Osteocyte (in vitro differentiated cells): ENCODE results near the gene CTRL. TPM values are rescaled to one million over a fixed set of nuclear protein-coding genes. Genes with fewer than 3 reads are reported as not detected.

Experiments used
- DNase-seq: peaks from one replicate; pipeline ENCODE4 v3.0.0; 2021; ENCODE audit warnings: mixed read lengths; ENCODE audit not compliant: unreplicated experiment; ENCODE audit errors: extremely low spot score
- H3K27ac Mint-ChIP-seq: one replicate; pipeline ENCODE4 v1.8.0; 2021; ENCODE audit warnings: mild to moderate bottlenecking, mixed read lengths; ENCODE audit not compliant: unreplicated experiment
- H3K27me3 Mint-ChIP-seq: one replicate; pipeline ENCODE4 v1.8.0; 2021; ENCODE audit warnings: mixed read lengths; ENCODE audit not compliant: unreplicated experiment
- H3K36me3 Mint-ChIP-seq: one replicate; pipeline ENCODE4 v1.8.0; 2021; ENCODE audit warnings: mixed read lengths; ENCODE audit not compliant: unreplicated experiment
- H3K4me1 Mint-ChIP-seq: one replicate; pipeline ENCODE4 v1.8.0; 2021; ENCODE audit warnings: mixed read lengths; ENCODE audit not compliant: unreplicated experiment
- H3K4me3 Mint-ChIP-seq: one replicate; pipeline ENCODE4 v1.8.0; 2021; ENCODE audit warnings: mild to moderate bottlenecking, moderate library complexity, mixed read lengths; ENCODE audit not compliant: unreplicated experiment
- H3K9me3 Mint-ChIP-seq: one replicate; pipeline ENCODE4 v1.8.0; 2021; ENCODE audit warnings: mixed read lengths; ENCODE audit not compliant: unreplicated experiment
- total RNA-seq: library from RNA; stranded (reverse); gene quantifications from 2 replicates; pipeline ENCODE4 v1.2.1, GENCODE V29; 2021
- TF ChIP-seq, protein P1 (sequence below): fragments of 200-600 bp; sonication (generic); IDR thresholded peaks from 2 replicates; pipeline ENCODE4 v1.5.0; 2021; ENCODE audit warnings: antibody characterized with exemption, mild to moderate bottlenecking, moderate library complexity

The CTRL gene
- total RNA-seq, 1 donor from 2014 or later: 0.91 TPM

DNA sequence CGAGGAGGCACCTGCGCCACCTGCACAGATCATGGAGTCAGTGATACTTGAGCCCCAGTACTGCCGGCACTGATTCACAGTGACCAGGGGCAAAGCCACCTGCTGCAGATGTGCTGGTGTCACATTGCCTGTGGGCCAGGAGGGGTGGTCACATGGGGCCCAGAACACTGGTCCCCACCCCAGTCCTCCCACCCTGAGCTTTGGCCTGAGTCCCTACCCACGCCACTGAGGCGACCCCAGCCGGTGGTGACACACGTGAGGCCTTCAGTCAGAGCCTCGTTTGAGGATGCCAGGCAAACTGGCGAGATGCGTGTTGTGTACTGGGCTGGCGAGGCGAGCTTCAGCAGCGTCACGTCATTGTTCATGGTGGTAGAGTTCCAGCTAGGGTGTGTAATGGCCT is 1.5 kb downstream of the CTRL start:
- H3K4me1 Mint-ChIP-seq: peaks cover 18% of the 10 kb centered on the region
- TF ChIP-seq, protein P1, sequence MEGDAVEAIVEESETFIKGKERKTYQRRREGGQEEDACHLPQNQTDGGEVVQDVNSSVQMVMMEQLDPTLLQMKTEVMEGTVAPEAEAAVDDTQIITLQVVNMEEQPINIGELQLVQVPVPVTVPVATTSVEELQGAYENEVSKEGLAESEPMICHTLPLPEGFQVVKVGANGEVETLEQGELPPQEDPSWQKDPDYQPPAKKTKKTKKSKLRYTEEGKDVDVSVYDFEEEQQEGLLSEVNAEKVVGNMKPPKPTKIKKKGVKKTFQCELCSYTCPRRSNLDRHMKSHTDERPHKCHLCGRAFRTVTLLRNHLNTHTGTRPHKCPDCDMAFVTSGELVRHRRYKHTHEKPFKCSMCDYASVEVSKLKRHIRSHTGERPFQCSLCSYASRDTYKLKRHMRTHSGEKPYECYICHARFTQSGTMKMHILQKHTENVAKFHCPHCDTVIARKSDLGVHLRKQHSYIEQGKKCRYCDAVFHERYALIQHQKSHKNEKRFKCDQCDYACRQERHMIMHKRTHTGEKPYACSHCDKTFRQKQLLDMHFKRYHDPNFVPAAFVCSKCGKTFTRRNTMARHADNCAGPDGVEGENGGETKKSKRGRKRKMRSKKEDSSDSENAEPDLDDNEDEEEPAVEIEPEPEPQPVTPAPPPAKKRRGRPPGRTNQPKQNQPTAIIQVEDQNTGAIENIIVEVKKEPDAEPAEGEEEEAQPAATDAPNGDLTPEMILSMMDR: no peak
- H3K4me3 Mint-ChIP-seq: no peak overlapping the region
- H3K9me3 Mint-ChIP-seq: no peaks in the 10 kb centered on the region
- no peak for DNase-seq
- peaks cover 4% of the 10 kb centered on the region for H3K36me3 Mint-ChIP-seq
- no peaks in the 10 kb centered on the region for H3K27me3 Mint-ChIP-seq
- H3K27ac Mint-ChIP-seq: no peak overlapping the region

DNA sequence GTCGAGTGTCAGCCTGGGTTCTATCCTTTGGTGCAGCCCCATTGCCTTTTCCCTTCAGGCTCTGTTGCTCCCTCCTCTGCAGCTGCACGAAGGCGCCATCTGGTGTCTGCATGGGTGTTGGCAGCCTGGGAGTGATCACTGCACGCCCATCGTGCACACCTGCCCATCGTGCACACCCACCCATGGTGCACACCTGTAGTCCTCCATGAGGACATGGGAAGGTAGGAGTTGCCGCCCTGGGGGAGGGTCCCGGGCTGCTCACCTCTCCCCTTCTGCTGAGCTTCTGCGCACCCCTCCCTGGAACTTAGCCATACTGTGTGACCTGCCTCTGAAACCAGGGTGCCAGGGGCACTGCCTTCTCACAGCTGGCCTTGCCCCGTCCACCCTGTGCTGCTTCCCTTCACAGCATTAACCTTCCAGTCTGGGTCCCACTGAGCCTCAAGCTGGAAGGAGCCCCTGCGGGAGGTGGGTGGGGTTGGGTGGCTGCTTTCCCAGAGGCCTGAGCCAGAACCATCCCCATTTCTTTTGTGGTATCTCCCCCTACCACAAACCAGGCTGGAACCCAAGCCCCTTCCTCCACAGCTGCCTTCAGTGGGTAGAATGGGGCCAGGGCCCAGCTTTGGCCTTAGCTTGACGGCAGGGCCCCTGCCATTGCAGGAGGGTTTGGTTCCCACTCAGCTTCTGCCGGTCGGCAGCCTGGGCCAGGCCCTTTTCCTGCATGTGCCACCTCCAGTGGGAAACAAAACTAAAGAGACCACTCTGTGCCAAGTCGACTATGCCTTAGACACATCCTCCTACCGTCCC is 2.9 kb downstream of the CTRL start:
- H3K36me3 Mint-ChIP-seq: peaks cover 4% of the 10 kb centered on the region
- TF ChIP-seq, protein P1: peak; percentile 87
- no peak for DNase-seq
- no peak overlapping the region for H3K27ac Mint-ChIP-seq
- no peaks in the 10 kb centered on the region for H3K9me3 Mint-ChIP-seq
- H3K4me3 Mint-ChIP-seq: no peak overlapping the region
- H3K27me3 Mint-ChIP-seq: no peaks in the 10 kb centered on the region
- H3K4me1 Mint-ChIP-seq: peaks cover 11% of the 10 kb centered on the region

DNA sequence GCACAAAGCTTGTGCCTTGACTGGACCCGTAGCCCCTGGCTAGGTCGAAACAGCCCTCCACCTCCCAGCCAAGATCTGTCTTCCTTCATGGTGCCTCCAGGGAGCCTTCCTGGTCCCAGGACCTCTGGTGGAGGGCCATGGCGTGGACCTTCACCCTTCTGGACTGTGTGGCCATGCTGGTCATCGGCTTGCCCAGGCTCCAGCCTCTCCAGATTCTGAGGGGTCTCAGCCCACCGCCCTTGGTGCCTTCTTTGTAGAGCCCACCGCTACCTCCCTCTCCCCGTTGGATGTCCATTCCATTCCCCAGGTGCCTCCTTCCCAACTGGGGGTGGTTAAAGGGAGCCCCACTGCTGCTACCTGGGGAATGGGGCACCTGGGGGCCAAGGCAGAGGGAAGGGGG is 3.5 kb downstream of the CTRL start:
- Mint-ChIP-seq H3K27ac (no peak overlapping the region), H3K36me3 (peaks cover 4% of the 10 kb centered on the region), H3K4me3 (no peak overlapping the region), H3K4me1 (peaks cover 11% of the 10 kb centered on the region), H3K9me3 (no peaks in the 10 kb centered on the region), H3K27me3 (no peaks in the 10 kb centered on the region)
- no peak for DNase-seq
- TF ChIP-seq, protein P1: no peak

DNA sequence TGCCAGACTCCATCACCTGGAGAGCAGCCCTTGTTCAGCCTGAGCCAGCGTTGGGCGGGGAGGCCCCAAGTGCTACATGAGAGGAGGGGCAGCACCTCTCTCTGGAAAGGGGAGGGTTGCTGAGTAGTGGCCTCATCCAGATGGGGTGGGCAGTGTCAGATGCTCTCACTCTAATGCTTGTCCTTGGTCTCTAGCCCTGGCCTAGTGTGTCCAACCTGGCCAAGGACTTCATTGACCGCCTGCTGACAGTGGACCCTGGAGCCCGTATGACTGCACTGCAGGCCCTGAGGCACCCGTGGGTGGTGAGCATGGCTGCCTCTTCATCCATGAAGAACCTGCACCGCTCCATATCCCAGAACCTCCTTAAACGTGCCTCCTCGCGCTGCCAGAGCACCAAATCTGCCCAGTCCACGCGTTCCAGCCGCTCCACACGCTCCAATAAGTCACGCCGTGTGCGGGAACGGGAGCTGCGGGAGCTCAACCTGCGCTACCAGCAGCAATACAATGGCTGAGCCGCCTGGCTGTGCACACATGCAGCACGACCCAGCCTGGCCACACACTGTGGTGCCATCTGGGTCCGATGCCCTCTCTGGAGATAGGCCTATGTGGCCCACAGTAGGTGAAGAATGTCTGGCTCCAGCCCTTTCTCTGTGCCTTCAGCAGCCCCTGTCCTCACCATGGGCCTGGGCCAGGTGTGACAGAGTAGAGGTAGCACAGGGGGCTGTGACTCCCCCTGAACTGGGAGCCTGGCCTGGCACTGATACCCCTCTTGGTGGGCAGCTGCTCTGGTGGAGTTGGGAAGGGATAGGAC is 4.3 kb downstream of the CTRL start:
- no peak overlapping the region for H3K27ac Mint-ChIP-seq
- H3K4me1 Mint-ChIP-seq: peaks cover 11% of the 10 kb centered on the region
- H3K36me3 Mint-ChIP-seq: peaks cover 4% of the 10 kb centered on the region
- H3K27me3 Mint-ChIP-seq: no peaks in the 10 kb centered on the region
- H3K9me3 Mint-ChIP-seq: no peaks in the 10 kb centered on the region
- TF ChIP-seq, protein P1: no peak
- DNase-seq: no peak
- no peak overlapping the region for H3K4me3 Mint-ChIP-seq

DNA sequence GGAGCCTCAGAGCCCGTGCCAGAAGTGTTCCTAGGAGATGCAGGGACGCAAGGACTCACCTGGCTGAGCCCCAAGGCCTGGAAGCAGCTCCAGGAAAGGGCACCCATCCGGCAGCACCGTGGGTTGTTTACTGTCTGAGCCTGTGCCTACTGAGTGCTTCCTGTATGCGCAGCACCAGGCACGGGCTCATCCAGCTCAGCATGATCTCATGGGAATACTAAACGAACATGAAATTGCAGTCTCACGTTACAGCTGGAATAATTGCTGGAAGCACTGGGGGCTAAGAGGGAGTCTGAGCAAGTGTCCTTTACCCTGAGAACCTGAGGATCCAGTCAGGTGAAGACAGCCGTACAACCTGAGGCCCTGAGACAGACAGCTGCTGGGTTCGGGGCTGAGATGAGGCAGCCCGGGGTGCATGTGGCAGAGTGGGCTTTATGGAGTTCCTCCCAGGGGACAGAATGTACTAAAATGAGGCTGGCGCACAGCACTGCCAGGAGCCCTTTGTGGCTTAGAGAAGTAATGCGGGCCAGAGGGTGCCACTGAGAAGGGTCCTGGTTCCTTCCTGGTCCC is 5.4 kb downstream of the CTRL start:
- H3K27ac Mint-ChIP-seq: peak overlapping the region; percentile 35
- peaks cover 4% of the 10 kb centered on the region for H3K36me3 Mint-ChIP-seq
- H3K9me3 Mint-ChIP-seq: no peaks in the 10 kb centered on the region
- H3K4me3 Mint-ChIP-seq: no peak overlapping the region
- H3K27me3 Mint-ChIP-seq: no peaks in the 10 kb centered on the region
- TF ChIP-seq, protein P1: no peak
- no peak for DNase-seq
- peaks cover 11% of the 10 kb centered on the region for H3K4me1 Mint-ChIP-seq
